A172 (cell line): Measurements from ENCODE around the gene PARP8. TPM values are rescaled to one million over a fixed set of nuclear protein-coding genes. Genes with fewer than 3 reads are reported as not detected.
"Not testable (repeated sequence)": the region's sequence is repeated elsewhere in the genome, so short reads cannot be mapped to it uniquely, and the experiment has no call there.

Source experiments
- DNase-seq: peaks from one replicate; pipeline ENCODE4 v3.0.0-alpha.2; 2015; ENCODE audit warnings: low spot score
- total RNA-seq: library from RNA; depleted of rRNA; stranded (reverse); fragments of >200 nt; shearing (Covaris generic); gene quantifications from 2 replicates; pipeline ENCODE4 v1.2.3, GENCODE V29; 2014; rRNA removed

PARP8 gene
- total RNA-seq = 0.28 and 0.74 TPM in 2 replicates

DNA sequence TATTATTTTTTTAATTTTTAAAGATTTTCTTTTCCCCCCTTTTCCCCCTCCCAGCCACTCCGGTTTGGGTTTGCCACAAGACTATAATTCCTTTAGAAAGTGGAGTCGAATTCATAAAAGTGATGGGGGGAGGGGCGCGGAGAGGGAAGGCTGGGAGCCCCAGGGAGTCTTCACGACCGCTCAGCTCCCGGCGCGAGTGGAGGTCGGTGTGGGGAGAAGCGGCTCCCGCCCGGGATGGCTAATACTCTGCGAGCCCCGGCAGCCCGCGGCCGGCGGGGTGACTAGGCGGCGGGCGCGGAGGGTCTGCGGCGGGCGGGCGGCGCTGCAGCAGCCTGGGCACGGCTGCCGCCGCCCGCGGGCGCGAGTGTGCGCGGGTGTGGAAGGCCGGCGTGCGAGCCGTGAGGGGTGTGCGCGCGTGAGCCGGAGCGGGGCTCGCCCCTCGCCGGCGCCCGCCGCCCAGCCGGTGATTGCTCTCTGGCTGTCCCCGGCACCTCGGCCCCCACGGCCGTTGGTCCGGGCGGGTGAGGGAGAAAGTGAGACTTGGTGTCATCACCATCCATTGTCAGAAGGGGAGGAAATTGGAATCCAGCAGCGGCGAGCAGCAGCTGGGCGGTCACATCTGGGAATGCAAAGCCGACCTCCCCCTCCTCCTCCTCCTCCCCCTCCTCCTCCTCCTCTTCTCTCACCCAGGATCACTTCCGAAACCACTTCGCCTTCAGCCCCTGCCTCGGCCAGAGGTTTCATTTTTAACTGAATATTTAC, at the start of gene PARP8:
Gene PARP8 (plus strand): TSS at position 377 of the 762 bp plus-strand sequence. CDS start 459 bp downstream, outside the sequence.
- DNase-seq = no peak

DNA sequence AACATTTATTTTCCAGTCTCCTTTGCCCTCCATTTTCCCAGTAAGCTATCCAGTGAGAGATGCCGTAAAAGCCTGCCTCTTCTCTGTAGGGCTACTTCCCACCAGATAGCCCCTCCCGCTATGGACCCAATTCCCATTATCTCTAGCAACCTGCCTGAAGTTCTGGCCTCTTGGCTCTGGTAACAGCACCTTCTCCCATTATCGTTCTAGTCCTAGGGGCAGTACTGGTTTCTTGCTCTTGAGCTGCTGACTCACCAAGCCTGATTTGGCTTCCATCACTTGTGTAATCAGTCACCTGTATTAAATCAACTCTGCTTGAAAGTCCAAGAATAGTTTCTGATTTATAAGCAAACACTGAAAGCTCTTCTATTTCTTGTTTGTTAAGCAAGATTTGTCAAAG, 42.8 kb upstream of the PARP8 start:
- DNase-seq = no peak

DNA sequence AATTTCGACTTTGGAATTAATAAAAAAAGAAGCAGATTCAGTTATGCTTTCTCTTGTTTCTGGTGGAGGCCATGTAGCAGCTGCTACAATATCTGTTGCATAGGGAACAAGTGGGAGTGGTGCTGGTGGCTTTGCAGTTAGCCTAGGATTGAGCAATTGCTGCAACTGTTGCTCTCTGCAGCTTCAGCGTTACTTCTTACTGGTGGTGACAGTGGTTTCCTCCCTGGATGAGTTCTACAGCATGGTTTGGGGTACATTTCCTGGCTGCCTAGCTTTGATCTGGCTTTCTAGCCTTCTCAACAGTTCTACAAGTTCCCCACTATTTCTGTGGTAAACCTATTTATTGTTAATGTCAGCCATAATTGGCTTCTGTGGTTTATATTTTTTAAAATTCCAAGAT, 31.6 kb upstream of the PARP8 start:
- DNase-seq = not testable (repeated sequence)

DNA sequence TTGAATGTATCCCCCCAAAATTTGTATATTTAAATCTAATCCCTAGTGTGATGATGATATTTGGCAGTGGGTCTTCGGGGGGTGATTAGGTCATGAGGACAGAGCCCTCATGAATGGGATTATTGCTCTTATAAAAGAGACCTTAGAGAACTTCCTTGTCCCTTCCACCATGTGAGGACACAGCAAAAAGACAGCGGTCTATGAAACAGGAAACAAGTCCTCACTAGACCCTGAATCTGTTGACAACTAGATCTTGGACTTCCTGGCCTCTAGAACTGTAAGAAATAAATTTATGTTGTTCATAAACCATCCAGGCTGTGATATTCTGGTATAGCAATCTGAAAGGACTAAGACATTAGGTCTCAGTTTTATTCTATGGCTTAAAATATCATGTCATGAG, 28.9 kb upstream of the PARP8 start:
- DNase-seq = not testable (repeated sequence)

DNA sequence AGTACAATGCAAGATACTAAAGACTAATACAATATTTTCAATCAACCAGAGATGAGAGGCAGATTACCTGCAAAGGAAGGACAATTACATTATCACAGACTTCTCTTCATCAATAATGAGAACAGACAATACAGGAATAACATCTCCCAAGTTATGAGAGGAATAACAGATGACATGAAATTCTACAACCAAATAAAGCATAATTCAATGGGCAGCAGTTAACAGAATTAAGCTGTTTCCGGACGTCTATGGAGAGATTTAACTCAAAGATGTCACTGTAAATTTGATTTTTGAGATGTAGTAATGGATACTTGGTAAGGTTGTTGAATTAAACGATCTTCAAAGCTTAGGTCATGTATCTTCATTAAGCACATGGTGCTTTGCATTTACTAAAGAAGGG, 19.8 kb upstream of the PARP8 start:
- DNase-seq = no peak

DNA sequence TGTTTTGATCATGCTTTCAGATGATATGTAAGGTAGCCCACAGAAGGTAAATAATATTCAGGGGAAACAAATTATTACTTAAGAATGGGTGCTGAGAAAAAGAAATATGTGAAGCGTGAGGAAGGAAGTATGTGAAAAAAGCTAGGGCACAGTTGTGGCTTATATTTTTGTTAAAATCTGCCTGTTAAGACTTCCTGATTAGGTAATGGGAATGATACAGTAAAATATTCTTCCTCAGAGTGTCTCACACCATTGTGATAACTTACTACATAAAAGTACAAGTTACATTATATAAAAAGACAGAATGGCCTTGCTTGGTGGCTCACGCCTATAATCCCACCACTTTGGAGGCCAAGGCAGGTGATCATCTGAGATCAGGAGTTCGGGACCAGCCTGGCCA, 18.7 kb upstream of the PARP8 start:
- no peak for DNase-seq

GRCh38 chr5:50653946-50654345, 12.5 kb upstream of the PARP8 start:
- no peak for DNase-seq

- DNase-seq = no peak
Measured at GRCh38 chr5:50655067-50655809, 11.2 kb upstream of the PARP8 start.

DNA sequence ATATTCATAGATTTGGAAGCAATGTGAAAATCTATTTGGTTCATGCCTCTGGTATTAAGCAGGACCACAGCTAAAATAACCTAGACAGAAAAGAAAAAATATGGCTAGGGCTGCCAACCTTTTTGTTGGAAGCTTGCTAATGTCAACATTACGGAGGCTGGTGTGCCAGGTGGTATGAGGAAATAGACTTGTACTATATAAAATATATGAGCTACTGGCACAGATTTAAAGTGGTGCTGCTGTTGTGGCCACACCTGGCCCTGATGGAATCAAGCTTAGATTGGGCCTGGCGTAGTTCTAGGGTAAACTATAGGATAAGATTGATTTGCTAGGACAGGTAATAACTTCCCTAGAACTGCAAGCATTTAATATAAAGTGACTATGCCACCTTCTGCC, 10.6 kb upstream of the PARP8 start:
- DNase-seq = no peak

- DNase-seq = no peak
Measured at GRCh38 chr5:50657044-50657443, 9.4 kb upstream of the PARP8 start.

DNA sequence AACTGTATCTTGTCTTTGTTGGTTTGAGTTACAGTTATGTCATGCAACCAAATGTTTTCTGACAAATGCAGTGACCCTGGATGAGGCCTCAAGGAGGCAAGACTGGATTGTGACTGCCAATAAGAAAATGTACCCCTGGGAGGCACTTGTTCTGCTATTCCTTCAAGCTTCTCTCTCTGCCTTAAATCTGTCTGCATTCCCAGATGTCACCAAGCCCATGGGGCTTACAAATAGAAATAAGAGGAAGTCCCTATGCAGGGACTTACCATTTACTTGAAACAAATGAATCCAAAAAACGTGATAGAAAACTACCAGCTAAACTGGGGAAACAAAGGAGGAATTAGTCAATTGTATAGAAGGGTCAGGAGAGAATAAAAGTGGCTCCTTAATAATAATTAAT, 8.2 kb upstream of the PARP8 start:
- no peak for DNase-seq

- DNase-seq = no peak
Measured at GRCh38 chr5:50663636-50664035, 2.8 kb upstream of the PARP8 start.

- no peak for DNase-seq
Measured at GRCh38 chr5:50665091-50665490, 1.3 kb upstream of the PARP8 start.

DNA sequence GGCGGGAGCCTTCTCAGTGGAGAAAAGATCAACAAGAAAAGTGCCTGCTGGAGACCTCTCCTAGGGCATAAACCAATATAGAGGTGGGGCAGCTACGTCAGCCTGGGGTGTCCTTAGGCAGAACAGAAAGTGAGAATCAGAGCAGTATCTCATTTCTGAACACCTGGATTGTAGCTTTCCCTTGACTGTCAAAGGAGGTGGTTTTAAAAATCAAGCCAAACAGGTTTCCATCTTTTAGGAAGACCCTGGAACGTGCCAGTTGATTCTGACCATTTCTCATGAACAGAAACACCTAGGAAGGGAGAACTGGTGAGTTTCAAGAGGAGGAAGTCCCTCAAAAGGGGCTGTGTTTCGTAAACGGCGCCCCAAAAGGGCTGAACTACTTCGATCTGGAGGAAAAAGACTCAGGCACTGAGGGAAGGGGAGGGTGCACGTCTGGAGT, 655 bp upstream of the PARP8 start:
- not testable (repeated sequence) for DNase-seq

DNA sequence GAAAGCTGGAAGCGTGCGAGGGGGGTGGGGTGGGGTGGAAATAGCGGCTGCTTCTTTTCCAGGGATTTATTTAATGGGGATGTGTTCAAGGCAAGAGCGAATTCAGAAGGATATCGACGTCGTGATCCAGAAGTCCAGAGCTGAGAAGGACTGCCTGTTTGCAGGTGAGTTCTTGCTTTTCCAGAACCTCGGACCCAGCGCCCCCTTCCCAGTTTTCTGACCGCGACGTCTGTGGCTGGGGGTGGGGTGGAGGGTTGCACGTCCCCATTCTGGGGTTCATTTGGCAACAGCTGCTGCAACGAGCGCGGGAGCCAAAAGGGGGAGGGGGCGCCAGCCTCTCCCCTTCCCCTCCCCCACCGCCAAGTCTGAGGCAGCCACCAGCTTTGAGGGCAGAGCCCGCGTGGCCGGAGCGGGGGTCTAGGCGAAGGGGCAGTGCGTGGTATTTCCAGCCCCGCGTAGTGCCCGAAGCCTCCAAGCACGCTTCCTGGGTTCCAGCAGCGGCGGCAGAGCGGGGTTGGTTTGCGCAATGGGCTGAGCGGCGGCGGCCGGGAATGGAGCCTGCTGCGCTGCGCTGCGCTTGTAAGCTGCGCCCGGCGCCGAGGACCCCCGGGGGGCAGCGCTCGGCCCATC, 701 bp downstream of the PARP8 start:
- no peak for DNase-seq

DNA sequence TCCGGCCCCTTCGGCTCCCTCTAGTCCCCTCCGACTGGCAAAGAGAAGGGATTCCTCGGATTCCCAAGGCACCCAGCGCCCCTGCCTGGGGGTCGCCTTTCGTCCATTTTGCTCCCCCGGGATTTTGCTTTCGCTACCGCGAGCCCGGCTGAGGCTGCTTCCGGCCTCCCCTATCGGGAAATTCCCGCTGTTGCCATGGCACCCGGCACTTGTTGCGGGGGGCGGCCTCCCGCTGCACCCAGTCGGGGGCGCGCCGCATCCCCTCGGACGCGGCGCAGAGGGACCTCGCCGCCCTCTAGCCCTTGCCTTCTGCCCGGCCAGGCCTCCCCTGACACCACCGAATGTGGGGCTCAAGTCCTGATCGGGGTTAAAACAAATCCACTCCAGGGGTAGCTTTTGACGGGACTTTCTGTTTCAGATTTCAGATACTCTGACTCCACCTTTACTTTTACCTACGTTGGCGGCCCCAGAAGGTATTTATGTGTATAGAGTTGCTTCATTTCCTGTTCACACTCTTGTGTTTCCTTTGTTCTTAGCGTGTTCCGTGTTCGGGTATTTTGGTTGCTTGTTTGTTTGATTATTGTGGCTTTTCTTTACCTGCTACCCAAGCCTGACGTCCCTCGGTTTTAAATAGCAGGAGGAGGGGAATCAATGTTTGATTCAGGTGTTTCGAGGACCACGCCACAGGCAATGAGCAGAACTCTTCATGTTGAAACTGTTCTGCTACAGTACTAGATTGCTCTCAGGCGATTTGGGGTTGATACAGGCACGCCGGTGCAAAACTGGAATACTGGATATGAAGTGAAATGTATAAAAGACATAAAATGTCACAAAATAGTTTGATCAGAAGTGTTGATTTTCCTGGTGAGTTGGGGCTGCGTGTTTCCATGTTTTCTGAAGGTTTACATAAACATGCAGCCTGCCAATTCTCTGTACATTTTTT, 1.5 kb downstream of the PARP8 start:
- no peak for DNase-seq

GRCh38 chr5:50668636-50669035, 2.2 kb downstream of the PARP8 start:
- not testable (repeated sequence) for DNase-seq

GRCh38 chr5:50672663-50673062, 6.2 kb downstream of the PARP8 start:
- no peak for DNase-seq

DNA sequence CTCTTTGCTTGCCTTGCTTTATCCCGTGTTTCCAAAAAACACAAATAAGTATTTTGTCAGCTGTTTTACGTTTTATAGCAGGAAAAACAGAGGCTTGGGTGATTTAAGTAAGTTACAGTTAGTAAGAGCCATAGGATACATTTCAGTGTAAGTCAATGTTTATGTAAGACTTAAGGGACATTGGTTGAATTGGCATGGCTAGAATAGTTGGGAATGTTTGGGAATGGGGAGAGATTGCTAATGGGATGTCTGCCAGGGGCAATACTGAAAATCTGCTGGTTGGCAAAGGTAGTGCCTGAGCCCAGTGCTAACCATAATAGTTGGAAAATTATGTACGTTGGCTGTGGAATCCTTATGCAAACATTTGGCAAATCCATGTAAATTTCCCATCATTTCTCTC, 7.0 kb downstream of the PARP8 start:
- DNase-seq = not testable (repeated sequence)

DNA sequence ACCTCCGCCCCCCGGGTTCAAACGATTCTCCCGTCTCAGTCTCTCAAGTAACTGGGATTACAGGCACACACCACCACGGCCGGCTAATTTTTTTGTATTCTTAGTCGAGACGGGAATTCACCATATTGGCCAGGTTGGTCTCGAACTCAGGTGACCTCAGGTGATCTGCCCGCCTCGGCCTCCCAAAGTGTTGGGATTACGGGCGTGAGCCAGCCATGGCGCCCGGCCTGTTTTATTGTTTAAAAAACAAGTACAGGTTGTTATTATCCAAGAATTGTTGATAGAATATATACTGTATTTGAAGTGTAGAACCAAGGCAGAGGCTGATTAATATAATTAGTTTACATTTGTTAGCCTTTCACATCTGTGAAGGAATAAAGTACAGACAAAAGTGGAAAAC, 8.9 kb downstream of the PARP8 start:
- DNase-seq = no peak

- not testable (repeated sequence) for DNase-seq
Measured at GRCh38 chr5:50679554-50679953, 13.1 kb downstream of the PARP8 start.

GRCh38 chr5:50684721-50685120, 18.3 kb downstream of the PARP8 start:
- DNase-seq = no peak
